ENCODE data around the gene CA11. TPM values are rescaled to one million over a fixed set of nuclear protein-coding genes. Genes with fewer than 3 reads are reported as not detected.

The CA11 gene
- total and polyA plus RNA-seq, 4 donors = 0.88 to 13.0 (median 5.1) TPM

- H3K27me3 ChIP-seq (ENCODE audit: control insufficient read depth in 3 of 3, insufficient read depth in 3 of 3, low read length in 2 of 3) = no peaks in the 10 kb centered on the region
- H3K36me3 ChIP-seq (ENCODE audit: control insufficient read depth in 4 of 4, insufficient read depth in 4 of 4, low read length in 4 of 4) = peaks cover 0 to 10% (median 3%) of the 10 kb centered on the region in 4 donors
- H3K4me3 ChIP-seq = no peak overlapping the region
- no peaks in the 10 kb centered on the region for H3K9me3 ChIP-seq (ENCODE audit: control insufficient read depth in 4 of 4, insufficient read depth in 3 of 4, low read length in 3 of 4)
- H3K27ac ChIP-seq (ENCODE audit: low read depth in 1 of 2, low read length in 1 of 2) = peak overlapping the region; percentile 51 to 79
- H3K9ac ChIP-seq (ENCODE audit: insufficient read depth in 1 of 2, low read length in 2 of 2) = no peak overlapping the region
- WGBS, 2 donors = 80 to 89% methylated on average over 3 of the region's 3 CpGs
- TF ChIP-seq CTCF (IDR thresholded peaks at IDR 0.05; ENCODE audit: control extremely low read depth, extremely low read depth) = no peak
- DNase-seq (no peak), ATAC-seq (ENCODE audit: insufficient read depth, low FRiP score) (no peak)
- peaks cover 3 to 35% (median 14%) of the 10 kb centered on the region in 5 donors for H3K4me1 ChIP-seq (ENCODE audit: control insufficient read depth in 5 of 5, insufficient read depth in 5 of 5, low read length in 5 of 5)
Measured at GRCh38 chr19:48631225-48631624, 14.8 kb downstream of the CA11 start.

- H3K36me3 ChIP-seq (ENCODE audit: control insufficient read depth in 4 of 4, insufficient read depth in 4 of 4, low read length in 4 of 4) = peaks cover 0 to 15% (median 3%) of the 10 kb centered on the region in 4 donors
- H3K4me1 ChIP-seq (ENCODE audit: control insufficient read depth in 5 of 5, insufficient read depth in 5 of 5, low read length in 5 of 5) = peaks cover 3 to 28% (median 14%) of the 10 kb centered on the region in 5 donors
- no peaks in the 10 kb centered on the region for H3K27me3 ChIP-seq (ENCODE audit: control insufficient read depth in 3 of 3, insufficient read depth in 3 of 3, low read length in 2 of 3)
- H3K9me3 ChIP-seq (ENCODE audit: control insufficient read depth in 4 of 4, insufficient read depth in 3 of 4, low read length in 3 of 4) = no peaks in the 10 kb centered on the region
- DNase-seq (peak; percentile 62 to 81 (median 70)), ATAC-seq (ENCODE audit: insufficient read depth, low FRiP score) (no peak)
- no peak overlapping the region for H3K4me3 ChIP-seq
- H3K27ac ChIP-seq (ENCODE audit: low read depth in 1 of 2, low read length in 1 of 2) = peak overlapping the region; percentile 51 to 79
- TF ChIP-seq CTCF (IDR thresholded peaks at IDR 0.05; ENCODE audit: control extremely low read depth, extremely low read depth) = no peak
- 29 to 38% methylated on average over 44 to 47 of the region's 47 CpGs for WGBS, 2 donors
- H3K9ac ChIP-seq (ENCODE audit: insufficient read depth in 1 of 2, low read length in 2 of 2) = no peak overlapping the region
Measured at GRCh38 chr19:48630296-48631063, 15.5 kb downstream of the CA11 start.

- Histone ChIP-seq H3K4me3 (no peak overlapping the region), H3K36me3 (ENCODE audit: control insufficient read depth in 4 of 4, insufficient read depth in 4 of 4, low read length in 4 of 4) (peaks cover 0 to 15% (median 3%) of the 10 kb centered on the region in 4 donors), H3K27ac (ENCODE audit: low read depth in 1 of 2, low read length in 1 of 2) (peak overlapping the region in 1 of 2 donors; percentile 79), H3K4me1 (ENCODE audit: control insufficient read depth in 5 of 5, insufficient read depth in 5 of 5, low read length in 5 of 5) (peaks cover 3 to 28% (median 12%) of the 10 kb centered on the region in 5 donors), H3K9ac (ENCODE audit: insufficient read depth in 1 of 2, low read length in 2 of 2) (no peak overlapping the region), H3K27me3 (ENCODE audit: control insufficient read depth in 3 of 3, insufficient read depth in 3 of 3, low read length in 2 of 3) (no peaks in the 10 kb centered on the region), H3K9me3 (ENCODE audit: control insufficient read depth in 4 of 4, insufficient read depth in 3 of 4, low read length in 3 of 4) (no peaks in the 10 kb centered on the region)
- WGBS, 2 donors = 68 to 72% methylated on average over 44 to 48 of the region's 48 CpGs
- ATAC-seq (ENCODE audit: insufficient read depth, low FRiP score) = no peak
- peak in 2 of 3 donors; percentile 46 to 58 for DNase-seq
- TF ChIP-seq CTCF (IDR thresholded peaks at IDR 0.05; ENCODE audit: control extremely low read depth, extremely low read depth) = no peak
Measured at GRCh38 chr19:48629599-48630295, 16.2 kb downstream of the CA11 start.
